Testis (tissue), 2 donors: ENCODE measurements around the gene HEXIM1.

Experiments
- POLR2A ChIP-seq: fragments of 450-650 bp; IDR thresholded peaks from one replicate; pipeline ENCODE4 v1.6.1; 2017; ENCODE audit warnings: antibody characterized with exemption, mild to moderate bottlenecking, moderate library complexity
- TF ChIP-seq, protein P1 (sequence below), 3 experiments: fragments of 450-650 bp in 2 of 3; fragments of 200-600 bp in 1 of 3; sonication (generic) in 1 of 3; IDR thresholded peaks; one replicate each; pipeline ENCODE4 v1.5.1; 2016 to 2019; ENCODE audit warnings: antibody characterized with exemption in 3 of 3, mild to moderate bottlenecking in 2 of 3, moderate library complexity in 1 of 3

GRCh38 chr17:45201457-45201856 lies 53.2 kb downstream of the HEXIM1 start:
- TF ChIP-seq, protein P1, sequence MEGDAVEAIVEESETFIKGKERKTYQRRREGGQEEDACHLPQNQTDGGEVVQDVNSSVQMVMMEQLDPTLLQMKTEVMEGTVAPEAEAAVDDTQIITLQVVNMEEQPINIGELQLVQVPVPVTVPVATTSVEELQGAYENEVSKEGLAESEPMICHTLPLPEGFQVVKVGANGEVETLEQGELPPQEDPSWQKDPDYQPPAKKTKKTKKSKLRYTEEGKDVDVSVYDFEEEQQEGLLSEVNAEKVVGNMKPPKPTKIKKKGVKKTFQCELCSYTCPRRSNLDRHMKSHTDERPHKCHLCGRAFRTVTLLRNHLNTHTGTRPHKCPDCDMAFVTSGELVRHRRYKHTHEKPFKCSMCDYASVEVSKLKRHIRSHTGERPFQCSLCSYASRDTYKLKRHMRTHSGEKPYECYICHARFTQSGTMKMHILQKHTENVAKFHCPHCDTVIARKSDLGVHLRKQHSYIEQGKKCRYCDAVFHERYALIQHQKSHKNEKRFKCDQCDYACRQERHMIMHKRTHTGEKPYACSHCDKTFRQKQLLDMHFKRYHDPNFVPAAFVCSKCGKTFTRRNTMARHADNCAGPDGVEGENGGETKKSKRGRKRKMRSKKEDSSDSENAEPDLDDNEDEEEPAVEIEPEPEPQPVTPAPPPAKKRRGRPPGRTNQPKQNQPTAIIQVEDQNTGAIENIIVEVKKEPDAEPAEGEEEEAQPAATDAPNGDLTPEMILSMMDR (IDR thresholded peaks at IDR 0.05) = no peak
- TF ChIP-seq POLR2A = no peak
